K562 (cell line): ENCODE data around the gene PCDH9. TPM values are rescaled to one million over a fixed set of nuclear protein-coding genes. Genes with fewer than 3 reads are reported as not detected.

Source experiments
- CGGBP1 ChIP-seq: fragments of 250-450 bp; sonication (Bioruptor Pico); IDR thresholded peaks from 2 replicates; pipeline ENCODE4 v1.9.0; 2021; ENCODE audit warnings: mild to moderate bottlenecking
- COPS2 ChIP-seq: fragments of 450-650 bp; conservative IDR thresholded peaks from 2 replicates; pipeline ENCODE4 v1.6.1; 2016; ENCODE audit warnings: mild to moderate bottlenecking, moderate library complexity
- PCBP1 ChIP-seq: fragments of 200-400 bp; formaldehyde crosslinking; IDR thresholded peaks from 2 replicates; pipeline ENCODE4 v1.6.1; 2018; ENCODE audit warnings: mild to moderate bottlenecking, low read depth, low read length; ENCODE audit not compliant: poor library complexity, severe bottlenecking
- PCBP2 ChIP-seq: fragments of 200-400 bp; formaldehyde crosslinking; IDR thresholded peaks from 2 replicates; pipeline ENCODE4 v1.6.1; 2018; ENCODE audit warnings: low read length, low read depth, mild to moderate bottlenecking, moderate library complexity; ENCODE audit not compliant: poor library complexity, severe bottlenecking
- SMAD2 ChIP-seq: fragments of 150-350 bp; IDR thresholded peaks from 2 replicates; pipeline ENCODE4 v1.6.1; 2014; ENCODE audit warnings: low read depth, mild to moderate bottlenecking, low read length
- SRSF3 ChIP-seq: fragments of 200-400 bp; formaldehyde crosslinking; IDR thresholded peaks from 2 replicates; pipeline ENCODE4 v1.6.1; 2016; ENCODE audit warnings: mild to moderate bottlenecking, low read length, moderate library complexity; ENCODE audit not compliant: insufficient read depth
- TAF1 ChIP-seq: IDR thresholded peaks from 2 replicates; pipeline ENCODE4 v1.6.1; 2011; ENCODE audit warnings: mild to moderate bottlenecking, low read length, moderate library complexity; ENCODE audit not compliant: insufficient read depth, control insufficient read depth, severe bottlenecking; ENCODE audit errors: extremely low read depth
- TGIF2 ChIP-seq: sonication (generic); formaldehyde crosslinking; IDR thresholded peaks from 2 replicates; pipeline ENCODE4 v1.8.1; 2022; ENCODE audit warnings: mild to moderate bottlenecking, missing genetic modification reagents, moderate library complexity
- ZFP91 ChIP-seq: sonication (generic); formaldehyde crosslinking; IDR thresholded peaks from 2 replicates; pipeline ENCODE4 v1.8.0; 2022; ENCODE audit warnings: mild to moderate bottlenecking, missing genetic modification reagents
- ZNF395 ChIP-seq: fragments of 200-800 bp; sonication (Bioruptor generic); IDR thresholded peaks from 2 replicates; pipeline ENCODE4 v1.6.1; 2017; ENCODE audit warnings: missing genetic modification characterization, missing compliant biosample characterization
- polyA plus RNA-seq, 8 experiments: library from polyadenylated mRNA; depleted of rRNA in 4 of 8; stranded (reverse) in 5 of 8; unstranded in 3 of 8; fragments of >200 nt; fragmentation: Nextera tagmentation in 2 of 8; fragmentation: Illumina TruSeq in 1 of 8; extraction: Ambion mirVana in 2 of 8; extraction: Trizol in 1 of 8; gene quantifications; 2 replicates each; pipeline versions ENCODE4 v1.2.1 to v1.2.3, GENCODE V29; 2011 to 2014; ENCODE audit warnings: inconsistent platforms in 1 of 8, missing spikeins in 1 of 8
- total RNA-seq, 7 experiments: library from RNA; depleted of rRNA in 6 of 7; stranded (reverse); fragments of >200 nt in 6 of 7; fragmentation: Illumina TruSeq in 2 of 7; extraction: Trizol in 2 of 7; gene quantifications; 2 replicates each; pipeline versions ENCODE4 v1.2.1 to v1.2.3, GENCODE V29; 2011 to 2021; ENCODE audit warnings: low replicate concordance in 1 of 7

The PCDH9 gene
- total and polyA plus RNA-seq, 9 of the 15 experiments (the other 6 are each of a cell fraction or from before 2014, with no cell fraction given): 1.1 to 6.7 (median 4.9) TPM

- TF ChIP-seq CGGBP1 (no peak), ZFP91 (CRISPR knock-in tag) (no peak), SRSF3 (no peak), COPS2 (no peak), PCBP2 (no peak), SMAD2 (no peak), PCBP1 (no peak), TGIF2 (CRISPR knock-in tag) (no peak), ZNF395 (CRISPR knock-in tag) (no peak), TAF1 (no peak)
- TF ChIP-seq, all 486 proteins: peak for 0
Measured at GRCh38 chr13:66578305-66578704, 651.8 kb downstream of the PCDH9 start (continued).
